GM12801 (cell line): ENCODE data around the gene CACNA1G.

Experiments used
- CTCF ChIP-seq: IDR thresholded peaks from one replicate; pipeline ENCODE4 v1.5.1; 2011; ENCODE audit warnings: control low read depth; ENCODE audit not compliant: insufficient read length; ENCODE audit errors: extremely low read depth

CACNA1G gene

GRCh38 chr17:50594128-50594823, 33.8 kb downstream of the CACNA1G start:
- no peak for TF ChIP-seq CTCF

GRCh38 chr17:50594892-50595291, 34.4 kb downstream of the CACNA1G start:
- no peak for TF ChIP-seq CTCF

- no peak for TF ChIP-seq CTCF
Measured at GRCh38 chr17:50596191-50597037, 35.9 kb downstream of the CACNA1G start.

- TF ChIP-seq CTCF: no peak
Measured at GRCh38 chr17:50598487-50598886, 38.0 kb downstream of the CACNA1G start.

- TF ChIP-seq CTCF: no peak
Measured at GRCh38 chr17:50599606-50600005, 39.1 kb downstream of the CACNA1G start.

GRCh38 chr17:50601823-50602375, 41.4 kb downstream of the CACNA1G start:
- no peak for TF ChIP-seq CTCF

GRCh38 chr17:50602836-50603235, 42.3 kb downstream of the CACNA1G start:
- TF ChIP-seq CTCF: no peak
